GM23338 (cell line): ENCODE measurements around the gene MYO5C. TPM values are rescaled to one million over a fixed set of nuclear protein-coding genes. Genes with fewer than 3 reads are reported as not detected.
A peak's percentile ranks its signal among the peaks of the same experiment; 100 is the strongest.

Experiments
- ATAC-seq: fragments of 200-7000 bp; cut with Tn5 transposase; 3 replicates; pipeline ENCODE4 v1.9.1; 2020
- DNase-seq: peaks from one replicate; pipeline ENCODE4 v3.0.0-alpha.2; 2015; ENCODE audit warnings: low spot score
- H2AFZ ChIP-seq: fragments of 200-600 bp; sonication (generic); 2 replicates; pipeline ENCODE4 v1.8.0; 2016; ENCODE audit warnings: antibody characterized with exemption, mild to moderate bottlenecking, moderate library complexity
- H3F3A ChIP-seq: fragments of 200-600 bp; sonication (generic); replicated peaks from 2 replicates; pipeline ENCODE4 v1.8.0; 2017; ENCODE audit warnings: antibody characterized with exemption, mixed run types, low read depth
- H3K27ac ChIP-seq: fragments of 200-600 bp; sonication (generic); 2 replicates; pipeline ENCODE4 v1.6.1; 2016; ENCODE audit warnings: low read depth
- H3K27me3 ChIP-seq: fragments of 200-600 bp; sonication (generic); 2 replicates; pipeline ENCODE4 v1.8.0; 2016; ENCODE audit warnings: mild to moderate bottlenecking, mixed run types, moderate library complexity; ENCODE audit not compliant: insufficient read depth
- H3K36me3 ChIP-seq: fragments of 200-600 bp; sonication (generic); 2 replicates; pipeline ENCODE4 v1.8.0; 2016; ENCODE audit warnings: mild to moderate bottlenecking; ENCODE audit not compliant: insufficient read depth
- H3K4me1 ChIP-seq: fragments of 200-600 bp; sonication (generic); 2 replicates; pipeline ENCODE4 v1.8.0; 2016; ENCODE audit warnings: mild to moderate bottlenecking, moderate library complexity; ENCODE audit not compliant: insufficient read depth
- H3K4me2 ChIP-seq: fragments of 200-600 bp; sonication (generic); 2 replicates; pipeline ENCODE4 v1.7.1; 2017; ENCODE audit warnings: mixed run types
- H3K4me3 ChIP-seq: fragments of 200-600 bp; sonication (generic); 2 replicates; pipeline ENCODE4 v1.6.1; 2016; ENCODE audit warnings: mixed run types
- H3K79me2 ChIP-seq: fragments of 200-600 bp; sonication (generic); replicated peaks from 2 replicates; pipeline ENCODE4 v1.8.0; 2017; ENCODE audit warnings: mild to moderate bottlenecking; ENCODE audit not compliant: insufficient read depth
- H3K9me2 ChIP-seq: fragments of 200-600 bp; sonication (generic); 2 replicates; pipeline ENCODE4 v1.8.0; 2017; ENCODE audit not compliant: insufficient read depth
- H4K20me1 ChIP-seq: fragments of 200-600 bp; sonication (generic); replicated peaks from 2 replicates; pipeline ENCODE4 v1.8.0; 2017; ENCODE audit warnings: mild to moderate bottlenecking; ENCODE audit not compliant: insufficient read depth
- H3K27ac Mint-ChIP-seq: 2 replicates; pipeline ENCODE4 v1.8.0; 2020; ENCODE audit warnings: inconsistent platforms, mild to moderate bottlenecking, moderate library complexity, mixed read lengths
- H3K27me3 Mint-ChIP-seq: 3 replicates; pipeline ENCODE4 v1.8.0; 2022; ENCODE audit warnings: low read depth, mild to moderate bottlenecking, moderate library complexity, mixed read lengths, inconsistent platforms; ENCODE audit not compliant: insufficient read depth, poor library complexity
- H3K36me3 Mint-ChIP-seq: 3 replicates; pipeline ENCODE4 v1.8.0; 2021; ENCODE audit warnings: low read depth, mild to moderate bottlenecking, inconsistent platforms, moderate library complexity, mixed read lengths
- H3K4me1 Mint-ChIP-seq: 3 replicates; pipeline ENCODE4 v1.8.0; 2020; ENCODE audit warnings: mild to moderate bottlenecking, inconsistent platforms, mixed read lengths
- H3K4me3 Mint-ChIP-seq: 3 replicates; pipeline ENCODE4 v1.8.0; 2021; ENCODE audit warnings: moderate library complexity, mild to moderate bottlenecking, inconsistent platforms, mixed read lengths
- H3K9me3 Mint-ChIP-seq: 3 replicates; pipeline ENCODE4 v1.8.0; 2020; ENCODE audit warnings: moderate library complexity, mild to moderate bottlenecking, inconsistent platforms, mixed read lengths
- CTCF ChIP-seq, 2 experiments: fragments of 200-600 bp in 1 of 2; sonication (generic) in 1 of 2; conservative IDR thresholded peaks; 2 replicates each; pipeline versions ENCODE4 v1.5.1 to v1.6.1; 2016 to 2017; ENCODE audit warnings: antibody characterized with exemption in 2 of 2, low read depth in 2 of 2, mild to moderate bottlenecking in 2 of 2, moderate library complexity in 1 of 2
- ETS1 ChIP-seq: IDR thresholded peaks from 2 replicates; pipeline ENCODE4 v1.6.1; 2016; ENCODE audit warnings: antibody characterized with exemption
- EZH2 ChIP-seq: fragments of 200-600 bp; sonication (generic); IDR thresholded peaks from one replicate; pipeline ENCODE4 v1.8.0; 2017; ENCODE audit warnings: antibody characterized with exemption, mild to moderate bottlenecking, low read depth; ENCODE audit not compliant: unreplicated experiment
- EZH2phosphoT487 ChIP-seq: fragments of 200-600 bp; sonication (generic); IDR thresholded peaks from one replicate; pipeline ENCODE4 v1.8.1; 2018; ENCODE audit warnings: antibody characterized with exemption; ENCODE audit not compliant: unreplicated experiment
- NANOG ChIP-seq: IDR thresholded peaks from 2 replicates; pipeline ENCODE4 v1.6.1; 2016; ENCODE audit warnings: antibody characterized with exemption, borderline replicate concordance
- POLR2AphosphoS5 ChIP-seq: IDR thresholded peaks from 2 replicates; pipeline ENCODE4 v1.6.1; 2016; ENCODE audit warnings: antibody characterized with exemption, low read depth
- STAT1 ChIP-seq: IDR thresholded peaks from one replicate; pipeline ENCODE4 v1.6.1; 2016; ENCODE audit warnings: antibody characterized with exemption; ENCODE audit not compliant: unreplicated experiment
- ZNF331 ChIP-seq: fragments of 250-450 bp; sonication (Bioruptor Pico); IDR thresholded peaks from 2 replicates; pipeline ENCODE4 v1.5.0; 2020; ENCODE audit warnings: low read depth, mild to moderate bottlenecking, moderate library complexity
- polyA plus RNA-seq: library from polyadenylated mRNA; unstranded; fragments of >200 nt; fragmentation: Nextera tagmentation; extraction: Ambion mirVana; gene quantifications from 2 replicates; pipeline ENCODE4 v1.2.1, GENCODE V29; 2016
- total RNA-seq: library from RNA; depleted of rRNA; stranded (reverse); fragments of >200 nt; shearing (Covaris generic); gene quantifications from 2 replicates; pipeline ENCODE4 v1.2.3, GENCODE V29; 2014
- TF ChIP-seq, protein P1 (sequence below): fragments of 250-450 bp; sonication (Bioruptor Pico); IDR thresholded peaks from 2 replicates; pipeline ENCODE4 v1.5.0; 2020; ENCODE audit warnings: mild to moderate bottlenecking, moderate library complexity

MYO5C gene
- total and polyA plus RNA-seq, 2 experiments from 2014 or later, result 7.9 to 28.8 TPM

- H3K36me3 Mint-ChIP-seq, result peaks cover 5% of the 10 kb centered on the region; the same call in 1 of the 3 replicates
- H3K27ac ChIP-seq, result no peak overlapping the region
- H3K4me1 ChIP-seq, result peaks cover 50% of the 10 kb centered on the region
- H3K9me2 ChIP-seq, result no peaks in the 10 kb centered on the region
- no peaks in the 10 kb centered on the region for H3F3A ChIP-seq
- peaks cover 49% of the 10 kb centered on the region for H3K4me1 Mint-ChIP-seq
- no peaks in the 10 kb centered on the region for H3K36me3 ChIP-seq
- no peak for ATAC-seq
- H3K27me3 Mint-ChIP-seq, result no peaks in the 10 kb centered on the region
- no peaks in the 10 kb centered on the region for H3K9me3 Mint-ChIP-seq
- TF ChIP-seq NANOG (no peak), ETS1 (no peak), STAT1 (no peak), EZH2phosphoT487 (no peak), ZNF331 (CRISPR knock-in tag) (no peak), POLR2AphosphoS5 (no peak), CTCF (conservative IDR thresholded peaks at IDR 0.05; ENCODE audit: low read depth in 2 of 2) (peak; percentile 22 to 44; a peak in 3 of 4 replicates), EZH2 (no peak)
- TF ChIP-seq, protein P1, sequence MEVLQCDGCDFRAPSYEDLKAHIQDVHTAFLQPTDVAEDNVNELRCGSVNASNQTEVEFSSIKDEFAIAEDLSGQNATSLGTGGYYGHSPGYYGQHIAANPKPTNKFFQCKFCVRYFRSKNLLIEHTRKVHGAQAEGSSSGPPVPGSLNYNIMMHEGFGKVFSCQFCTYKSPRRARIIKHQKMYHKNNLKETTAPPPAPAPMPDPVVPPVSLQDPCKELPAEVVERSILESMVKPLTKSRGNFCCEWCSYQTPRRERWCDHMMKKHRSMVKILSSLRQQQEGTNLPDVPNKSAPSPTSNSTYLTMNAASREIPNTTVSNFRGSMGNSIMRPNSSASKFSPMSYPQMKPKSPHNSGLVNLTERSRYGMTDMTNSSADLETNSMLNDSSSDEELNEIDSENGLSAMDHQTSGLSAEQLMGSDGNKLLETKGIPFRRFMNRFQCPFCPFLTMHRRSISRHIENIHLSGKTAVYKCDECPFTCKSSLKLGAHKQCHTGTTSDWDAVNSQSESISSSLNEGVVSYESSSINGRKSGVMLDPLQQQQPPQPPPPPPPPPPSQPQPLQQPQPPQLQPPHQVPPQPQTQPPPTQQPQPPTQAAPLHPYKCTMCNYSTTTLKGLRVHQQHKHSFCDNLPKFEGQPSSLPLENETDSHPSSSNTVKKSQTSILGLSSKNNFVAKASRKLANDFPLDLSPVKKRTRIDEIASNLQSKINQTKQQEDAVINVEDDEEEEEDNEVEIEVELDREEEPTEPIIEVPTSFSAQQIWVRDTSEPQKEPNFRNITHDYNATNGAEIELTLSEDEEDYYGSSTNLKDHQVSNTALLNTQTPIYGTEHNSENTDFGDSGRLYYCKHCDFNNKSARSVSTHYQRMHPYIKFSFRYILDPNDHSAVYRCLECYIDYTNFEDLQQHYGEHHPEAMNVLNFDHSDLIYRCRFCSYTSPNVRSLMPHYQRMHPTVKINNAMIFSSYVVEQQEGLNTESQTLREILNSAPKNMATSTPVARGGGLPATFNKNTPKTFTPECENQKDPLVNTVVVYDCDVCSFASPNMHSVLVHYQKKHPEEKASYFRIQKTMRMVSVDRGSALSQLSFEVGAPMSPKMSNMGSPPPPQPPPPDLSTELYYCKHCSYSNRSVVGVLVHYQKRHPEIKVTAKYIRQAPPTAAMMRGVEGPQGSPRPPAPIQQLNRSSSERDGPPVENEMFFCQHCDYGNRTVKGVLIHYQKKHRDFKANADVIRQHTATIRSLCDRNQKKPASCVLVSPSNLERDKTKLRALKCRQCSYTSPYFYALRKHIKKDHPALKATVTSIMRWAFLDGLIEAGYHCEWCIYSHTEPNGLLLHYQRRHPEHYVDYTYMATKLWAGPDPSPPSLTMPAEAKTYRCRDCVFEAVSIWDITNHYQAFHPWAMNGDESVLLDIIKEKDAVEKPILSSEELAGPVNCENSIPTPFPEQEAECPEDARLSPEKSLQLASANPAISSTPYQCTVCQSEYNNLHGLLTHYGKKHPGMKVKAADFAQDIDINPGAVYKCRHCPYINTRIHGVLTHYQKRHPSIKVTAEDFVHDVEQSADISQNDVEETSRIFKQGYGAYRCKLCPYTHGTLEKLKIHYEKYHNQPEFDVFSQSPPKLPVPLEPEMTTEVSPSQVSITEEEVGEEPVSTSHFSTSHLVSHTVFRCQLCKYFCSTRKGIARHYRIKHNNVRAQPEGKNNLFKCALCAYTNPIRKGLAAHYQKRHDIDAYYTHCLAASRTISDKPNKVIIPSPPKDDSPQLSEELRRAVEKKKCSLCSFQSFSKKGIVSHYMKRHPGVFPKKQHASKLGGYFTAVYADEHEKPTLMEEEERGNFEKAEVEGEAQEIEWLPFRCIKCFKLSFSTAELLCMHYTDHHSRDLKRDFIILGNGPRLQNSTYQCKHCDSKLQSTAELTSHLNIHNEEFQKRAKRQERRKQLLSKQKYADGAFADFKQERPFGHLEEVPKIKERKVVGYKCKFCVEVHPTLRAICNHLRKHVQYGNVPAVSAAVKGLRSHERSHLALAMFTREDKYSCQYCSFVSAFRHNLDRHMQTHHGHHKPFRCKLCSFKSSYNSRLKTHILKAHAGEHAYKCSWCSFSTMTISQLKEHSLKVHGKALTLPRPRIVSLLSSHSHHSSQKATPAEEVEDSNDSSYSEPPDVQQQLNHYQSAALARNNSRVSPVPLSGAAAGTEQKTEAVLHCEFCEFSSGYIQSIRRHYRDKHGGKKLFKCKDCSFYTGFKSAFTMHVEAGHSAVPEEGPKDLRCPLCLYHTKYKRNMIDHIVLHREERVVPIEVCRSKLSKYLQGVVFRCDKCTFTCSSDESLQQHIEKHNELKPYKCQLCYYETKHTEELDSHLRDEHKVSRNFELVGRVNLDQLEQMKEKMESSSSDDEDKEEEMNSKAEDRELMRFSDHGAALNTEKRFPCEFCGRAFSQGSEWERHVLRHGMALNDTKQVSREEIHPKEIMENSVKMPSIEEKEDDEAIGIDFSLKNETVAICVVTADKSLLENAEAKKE (CRISPR knock-in tag), result no peak
- H3K4me3 Mint-ChIP-seq, result no peak overlapping the region
- no peak overlapping the region for H3K4me3 ChIP-seq
- H4K20me1 ChIP-seq, result no peaks in the 10 kb centered on the region
- peak; percentile 25 for DNase-seq
- no peak overlapping the region for H3K4me2 ChIP-seq
- H3K79me2 ChIP-seq, result no peaks in the 10 kb centered on the region
- H3K27ac Mint-ChIP-seq, result peak overlapping the region; percentile 90; the same call in 1 of the 2 replicates
- H2AFZ ChIP-seq, result no peak overlapping the region
- H3K27me3 ChIP-seq, result no peaks in the 10 kb centered on the region
Measured at GRCh38 chr15:52336529-52336928, 40.9 kb upstream of the MYO5C start.
